Measurements from ENCODE around the gene NXPH4.

DNA sequence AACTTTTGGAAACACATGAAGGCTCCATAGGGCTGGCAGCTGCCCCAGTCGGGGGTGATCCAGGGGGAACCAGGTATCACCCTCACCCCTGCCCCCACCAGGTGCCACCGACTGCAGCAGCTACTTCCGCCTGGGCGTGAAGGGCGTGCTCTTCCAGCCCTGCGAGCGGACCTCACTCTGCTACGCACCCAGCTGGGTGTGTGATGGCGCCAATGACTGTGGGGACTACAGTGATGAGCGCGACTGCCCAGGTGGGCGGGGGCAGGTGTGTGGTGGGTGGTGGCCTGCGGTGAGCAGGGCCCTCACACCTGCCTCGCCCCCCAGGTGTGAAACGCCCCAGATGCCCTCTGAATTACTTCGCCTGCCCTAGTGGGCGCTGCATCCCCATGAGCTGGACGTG is 22.3 kb upstream of the NXPH4 start:
- TF ChIP-seq, protein P1, sequence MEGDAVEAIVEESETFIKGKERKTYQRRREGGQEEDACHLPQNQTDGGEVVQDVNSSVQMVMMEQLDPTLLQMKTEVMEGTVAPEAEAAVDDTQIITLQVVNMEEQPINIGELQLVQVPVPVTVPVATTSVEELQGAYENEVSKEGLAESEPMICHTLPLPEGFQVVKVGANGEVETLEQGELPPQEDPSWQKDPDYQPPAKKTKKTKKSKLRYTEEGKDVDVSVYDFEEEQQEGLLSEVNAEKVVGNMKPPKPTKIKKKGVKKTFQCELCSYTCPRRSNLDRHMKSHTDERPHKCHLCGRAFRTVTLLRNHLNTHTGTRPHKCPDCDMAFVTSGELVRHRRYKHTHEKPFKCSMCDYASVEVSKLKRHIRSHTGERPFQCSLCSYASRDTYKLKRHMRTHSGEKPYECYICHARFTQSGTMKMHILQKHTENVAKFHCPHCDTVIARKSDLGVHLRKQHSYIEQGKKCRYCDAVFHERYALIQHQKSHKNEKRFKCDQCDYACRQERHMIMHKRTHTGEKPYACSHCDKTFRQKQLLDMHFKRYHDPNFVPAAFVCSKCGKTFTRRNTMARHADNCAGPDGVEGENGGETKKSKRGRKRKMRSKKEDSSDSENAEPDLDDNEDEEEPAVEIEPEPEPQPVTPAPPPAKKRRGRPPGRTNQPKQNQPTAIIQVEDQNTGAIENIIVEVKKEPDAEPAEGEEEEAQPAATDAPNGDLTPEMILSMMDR (IDR thresholded peaks at IDR 0.05 in 4 of 5, conservative IDR thresholded peaks at IDR 0.05 in 1 of 5), result no peak
- TF ChIP-seq POLR2A (IDR thresholded peaks at IDR 0.05), result no peak

All from gastrocnemius medialis (tissue), 4 donors.